PFSK-1 (cell line): ENCODE data around the gene RBM38.

ENCODE experiments used
- FOXP2 ChIP-seq: optimal IDR thresholded peaks from 2 replicates; pipeline ENCODE3; 2011; ENCODE audit warnings: borderline replicate concordance, control low read depth, inconsistent platforms; ENCODE audit not compliant: insufficient read depth; ENCODE audit errors: extremely low read length, extremely low read depth
- POLR2AphosphoS5 ChIP-seq: IDR thresholded peaks from 2 replicates; pipeline ENCODE4 v1.6.1; 2012; ENCODE audit warnings: low read depth, mild to moderate bottlenecking, control low read depth, low read length, moderate library complexity
- REST ChIP-seq, 2 experiments: IDR thresholded peaks; 2 replicates each; pipeline versions ENCODE4 v1.6.1 to v1.8.0; 2011 to 2012; ENCODE audit warnings: low read depth in 2 of 2, low read length in 2 of 2, control low read depth in 1 of 2, inconsistent platforms in 1 of 2, mild to moderate bottlenecking in 1 of 2, moderate library complexity in 1 of 2; ENCODE audit not compliant: insufficient read depth in 1 of 2
- SIN3A ChIP-seq: IDR thresholded peaks from 2 replicates; pipeline ENCODE4 v1.6.1; 2012; ENCODE audit warnings: mild to moderate bottlenecking, low read length, moderate library complexity, borderline replicate concordance; ENCODE audit not compliant: insufficient read depth
- TAF1 ChIP-seq: IDR thresholded peaks from 2 replicates; pipeline ENCODE4 v1.6.1; 2012; ENCODE audit warnings: low read length, control low read depth, borderline replicate concordance; ENCODE audit not compliant: insufficient read depth

Gene RBM38

GRCh38 chr20:57384486-57384885 is 6.7 kb upstream of the RBM38 start:
- no peak for TF ChIP-seq FOXP2
- TF ChIP-seq POLR2AphosphoS5, result no peak
- TF ChIP-seq REST (IDR thresholded peaks at IDR 0.05; ENCODE audit: insufficient read depth in 1 of 2, low read depth in 2 of 2, low read length in 2 of 2), result no peak
- TF ChIP-seq TAF1, result no peak
- TF ChIP-seq SIN3A, result no peak

- TF ChIP-seq FOXP2 (no peak), POLR2AphosphoS5 (no peak), REST (IDR thresholded peaks at IDR 0.05; ENCODE audit: insufficient read depth in 1 of 2, low read depth in 2 of 2, low read length in 2 of 2) (no peak), TAF1 (no peak), SIN3A (no peak)
Observed at GRCh38 chr20:57384953-57385761, 6.0 kb upstream of the RBM38 start.

GRCh38 chr20:57385940-57386339 is 5.3 kb upstream of the RBM38 start:
- TF ChIP-seq SIN3A (no peak), FOXP2 (no peak), REST (IDR thresholded peaks at IDR 0.05; ENCODE audit: insufficient read depth in 1 of 2, low read depth in 2 of 2, low read length in 2 of 2) (no peak), POLR2AphosphoS5 (no peak), TAF1 (no peak)

GRCh38 chr20:57386762-57387161 is 4.4 kb upstream of the RBM38 start:
- TF ChIP-seq SIN3A, result no peak
- TF ChIP-seq REST (IDR thresholded peaks at IDR 0.05; ENCODE audit: insufficient read depth in 1 of 2, low read depth in 2 of 2, low read length in 2 of 2), result no peak
- no peak for TF ChIP-seq TAF1
- TF ChIP-seq POLR2AphosphoS5, result no peak
- no peak for TF ChIP-seq FOXP2

- TF ChIP-seq FOXP2 (no peak), TAF1 (no peak), REST (IDR thresholded peaks at IDR 0.05; ENCODE audit: insufficient read depth in 1 of 2, low read depth in 2 of 2, low read length in 2 of 2) (no peak)
Observed at GRCh38 chr20:57387463-57387862, 3.7 kb upstream of the RBM38 start.
